Measurements from ENCODE around the gene DDX50. TPM values are rescaled to one million over a fixed set of nuclear protein-coding genes. Genes with fewer than 3 reads are reported as not detected.

The DDX50 gene
- total RNA-seq, 1 experiment from 2014 or later, result 37.1 TPM

DNA sequence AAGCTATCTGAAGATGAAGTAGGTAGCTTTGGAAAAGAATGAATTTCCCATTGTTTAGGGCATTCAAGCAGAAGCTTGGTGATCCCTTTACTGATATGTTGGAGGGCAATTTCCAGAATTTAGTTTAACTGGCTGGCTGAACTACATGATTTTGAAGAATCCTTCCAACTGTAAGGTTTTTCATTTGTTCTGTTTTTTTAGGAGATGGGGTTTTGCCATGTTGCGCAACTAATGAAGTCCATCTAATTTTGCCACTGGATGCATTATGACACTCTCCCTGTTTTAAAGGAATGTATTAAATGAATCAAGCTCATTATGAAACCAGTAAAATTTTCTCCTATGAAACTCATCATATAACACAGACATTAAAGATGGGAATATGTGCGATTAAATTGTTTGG lies 6.1 kb upstream of the DDX50 start (continued):
- TF ChIP-seq, protein P1, sequence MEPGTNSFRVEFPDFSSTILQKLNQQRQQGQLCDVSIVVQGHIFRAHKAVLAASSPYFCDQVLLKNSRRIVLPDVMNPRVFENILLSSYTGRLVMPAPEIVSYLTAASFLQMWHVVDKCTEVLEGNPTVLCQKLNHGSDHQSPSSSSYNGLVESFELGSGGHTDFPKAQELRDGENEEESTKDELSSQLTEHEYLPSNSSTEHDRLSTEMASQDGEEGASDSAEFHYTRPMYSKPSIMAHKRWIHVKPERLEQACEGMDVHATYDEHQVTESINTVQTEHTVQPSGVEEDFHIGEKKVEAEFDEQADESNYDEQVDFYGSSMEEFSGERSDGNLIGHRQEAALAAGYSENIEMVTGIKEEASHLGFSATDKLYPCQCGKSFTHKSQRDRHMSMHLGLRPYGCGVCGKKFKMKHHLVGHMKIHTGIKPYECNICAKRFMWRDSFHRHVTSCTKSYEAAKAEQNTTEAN (CRISPR knock-in tag; IDR thresholded peaks at IDR 0.05), result no peak
- TF ChIP-seq PRRX2 (CRISPR knock-in tag; IDR thresholded peaks at IDR 0.05) (no peak), ZNF423 (CRISPR knock-in tag; IDR thresholded peaks at IDR 0.05) (no peak), CREM (CRISPR knock-in tag; IDR thresholded peaks at IDR 0.05) (no peak)

DNA sequence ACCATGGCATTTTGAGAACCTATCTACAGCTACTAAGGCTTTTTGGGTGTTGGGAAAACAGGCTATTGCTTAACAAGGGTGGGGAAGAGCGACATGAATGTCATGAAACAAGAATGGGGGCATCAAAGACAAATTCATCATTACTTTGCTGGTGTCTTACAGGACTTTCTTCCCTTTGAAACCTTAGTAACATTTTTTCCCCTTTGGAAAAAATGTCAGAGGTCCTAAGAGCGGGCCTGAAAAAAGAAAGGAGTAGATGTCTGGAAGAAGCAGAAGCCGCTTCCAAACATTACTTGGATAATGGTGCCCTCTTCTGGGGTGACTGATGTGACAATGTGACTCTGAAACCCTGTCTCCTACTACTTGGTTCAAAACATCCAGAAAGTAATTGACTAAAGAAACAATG lies 3.8 kb upstream of the DDX50 start:
- Mint-ChIP-seq H3K4me3 (no peak overlapping the region), H3K36me3 (no peaks in the 10 kb centered on the region), H3K4me1 (peaks cover 15% of the 10 kb centered on the region), H3K27ac (no peak overlapping the region), H3K27me3 (ENCODE audit: low read depth) (peaks cover 6% of the 10 kb centered on the region), H3K9me3 (no peaks in the 10 kb centered on the region)
- ChIA-PET CTCF (interaction anchor here (0.8 to 1.6 kb wide), 8 partner anchors 19 to 565 kb away, joined by 3 to 6 read pairs (median 4); partner anchors contain the start of gene HNRNPH3), POLR2A (no interaction called here)
- TF ChIP-seq, protein P1 (CRISPR knock-in tag; IDR thresholded peaks at IDR 0.05), result no peak
- TF ChIP-seq, protein P2, sequence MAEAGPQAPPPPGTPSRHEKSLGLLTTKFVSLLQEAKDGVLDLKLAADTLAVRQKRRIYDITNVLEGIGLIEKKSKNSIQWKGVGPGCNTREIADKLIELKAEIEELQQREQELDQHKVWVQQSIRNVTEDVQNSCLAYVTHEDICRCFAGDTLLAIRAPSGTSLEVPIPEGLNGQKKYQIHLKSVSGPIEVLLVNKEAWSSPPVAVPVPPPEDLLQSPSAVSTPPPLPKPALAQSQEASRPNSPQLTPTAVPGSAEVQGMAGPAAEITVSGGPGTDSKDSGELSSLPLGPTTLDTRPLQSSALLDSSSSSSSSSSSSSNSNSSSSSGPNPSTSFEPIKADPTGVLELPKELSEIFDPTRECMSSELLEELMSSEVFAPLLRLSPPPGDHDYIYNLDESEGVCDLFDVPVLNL (CRISPR knock-in tag; IDR thresholded peaks at IDR 0.05; ENCODE audit: borderline replicate concordance, low read depth), result no peak
- TF ChIP-seq, protein P3, sequence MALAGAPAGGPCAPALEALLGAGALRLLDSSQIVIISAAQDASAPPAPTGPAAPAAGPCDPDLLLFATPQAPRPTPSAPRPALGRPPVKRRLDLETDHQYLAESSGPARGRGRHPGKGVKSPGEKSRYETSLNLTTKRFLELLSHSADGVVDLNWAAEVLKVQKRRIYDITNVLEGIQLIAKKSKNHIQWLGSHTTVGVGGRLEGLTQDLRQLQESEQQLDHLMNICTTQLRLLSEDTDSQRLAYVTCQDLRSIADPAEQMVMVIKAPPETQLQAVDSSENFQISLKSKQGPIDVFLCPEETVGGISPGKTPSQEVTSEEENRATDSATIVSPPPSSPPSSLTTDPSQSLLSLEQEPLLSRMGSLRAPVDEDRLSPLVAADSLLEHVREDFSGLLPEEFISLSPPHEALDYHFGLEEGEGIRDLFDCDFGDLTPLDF (CRISPR knock-in tag; IDR thresholded peaks at IDR 0.05), result no peak
- TF ChIP-seq, protein P4, sequence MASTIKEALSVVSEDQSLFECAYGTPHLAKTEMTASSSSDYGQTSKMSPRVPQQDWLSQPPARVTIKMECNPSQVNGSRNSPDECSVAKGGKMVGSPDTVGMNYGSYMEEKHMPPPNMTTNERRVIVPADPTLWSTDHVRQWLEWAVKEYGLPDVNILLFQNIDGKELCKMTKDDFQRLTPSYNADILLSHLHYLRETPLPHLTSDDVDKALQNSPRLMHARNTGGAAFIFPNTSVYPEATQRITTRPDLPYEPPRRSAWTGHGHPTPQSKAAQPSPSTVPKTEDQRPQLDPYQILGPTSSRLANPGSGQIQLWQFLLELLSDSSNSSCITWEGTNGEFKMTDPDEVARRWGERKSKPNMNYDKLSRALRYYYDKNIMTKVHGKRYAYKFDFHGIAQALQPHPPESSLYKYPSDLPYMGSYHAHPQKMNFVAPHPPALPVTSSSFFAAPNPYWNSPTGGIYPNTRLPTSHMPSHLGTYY (CRISPR knock-in tag; IDR thresholded peaks at IDR 0.05), result no peak
- TF ChIP-seq TCF7 (CRISPR knock-in tag; IDR thresholded peaks at IDR 0.05; ENCODE audit: low read depth) (no peak), ETV6 (CRISPR knock-in tag; IDR thresholded peaks at IDR 0.05) (no peak), GTF2I (CRISPR knock-in tag; conservative IDR thresholded peaks at IDR 0.05) (no peak)
- TF ChIP-seq, protein P5, sequence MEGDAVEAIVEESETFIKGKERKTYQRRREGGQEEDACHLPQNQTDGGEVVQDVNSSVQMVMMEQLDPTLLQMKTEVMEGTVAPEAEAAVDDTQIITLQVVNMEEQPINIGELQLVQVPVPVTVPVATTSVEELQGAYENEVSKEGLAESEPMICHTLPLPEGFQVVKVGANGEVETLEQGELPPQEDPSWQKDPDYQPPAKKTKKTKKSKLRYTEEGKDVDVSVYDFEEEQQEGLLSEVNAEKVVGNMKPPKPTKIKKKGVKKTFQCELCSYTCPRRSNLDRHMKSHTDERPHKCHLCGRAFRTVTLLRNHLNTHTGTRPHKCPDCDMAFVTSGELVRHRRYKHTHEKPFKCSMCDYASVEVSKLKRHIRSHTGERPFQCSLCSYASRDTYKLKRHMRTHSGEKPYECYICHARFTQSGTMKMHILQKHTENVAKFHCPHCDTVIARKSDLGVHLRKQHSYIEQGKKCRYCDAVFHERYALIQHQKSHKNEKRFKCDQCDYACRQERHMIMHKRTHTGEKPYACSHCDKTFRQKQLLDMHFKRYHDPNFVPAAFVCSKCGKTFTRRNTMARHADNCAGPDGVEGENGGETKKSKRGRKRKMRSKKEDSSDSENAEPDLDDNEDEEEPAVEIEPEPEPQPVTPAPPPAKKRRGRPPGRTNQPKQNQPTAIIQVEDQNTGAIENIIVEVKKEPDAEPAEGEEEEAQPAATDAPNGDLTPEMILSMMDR (IDR thresholded peaks at IDR 0.05), result no peak
- TF ChIP-seq, protein P6, sequence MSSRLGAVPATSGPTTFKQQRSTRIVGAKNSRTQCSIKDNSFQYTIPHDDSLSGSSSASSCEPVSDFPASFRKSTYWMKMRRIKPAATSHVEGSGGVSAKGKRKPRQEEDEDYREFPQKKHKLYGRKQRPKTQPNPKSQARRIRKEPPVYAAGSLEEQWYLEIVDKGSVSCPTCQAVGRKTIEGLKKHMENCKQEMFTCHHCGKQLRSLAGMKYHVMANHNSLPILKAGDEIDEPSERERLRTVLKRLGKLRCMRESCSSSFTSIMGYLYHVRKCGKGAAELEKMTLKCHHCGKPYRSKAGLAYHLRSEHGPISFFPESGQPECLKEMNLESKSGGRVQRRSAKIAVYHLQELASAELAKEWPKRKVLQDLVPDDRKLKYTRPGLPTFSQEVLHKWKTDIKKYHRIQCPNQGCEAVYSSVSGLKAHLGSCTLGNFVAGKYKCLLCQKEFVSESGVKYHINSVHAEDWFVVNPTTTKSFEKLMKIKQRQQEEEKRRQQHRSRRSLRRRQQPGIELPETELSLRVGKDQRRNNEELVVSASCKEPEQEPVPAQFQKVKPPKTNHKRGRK (CRISPR knock-in tag; IDR thresholded peaks at IDR 0.05; ENCODE audit: borderline replicate concordance), result no peak
- ATAC-seq (peak; percentile 10; the same call in 1 of the 2 replicates), DNase-seq (ENCODE audit: low spot score) (peak; percentile 46)

DNA sequence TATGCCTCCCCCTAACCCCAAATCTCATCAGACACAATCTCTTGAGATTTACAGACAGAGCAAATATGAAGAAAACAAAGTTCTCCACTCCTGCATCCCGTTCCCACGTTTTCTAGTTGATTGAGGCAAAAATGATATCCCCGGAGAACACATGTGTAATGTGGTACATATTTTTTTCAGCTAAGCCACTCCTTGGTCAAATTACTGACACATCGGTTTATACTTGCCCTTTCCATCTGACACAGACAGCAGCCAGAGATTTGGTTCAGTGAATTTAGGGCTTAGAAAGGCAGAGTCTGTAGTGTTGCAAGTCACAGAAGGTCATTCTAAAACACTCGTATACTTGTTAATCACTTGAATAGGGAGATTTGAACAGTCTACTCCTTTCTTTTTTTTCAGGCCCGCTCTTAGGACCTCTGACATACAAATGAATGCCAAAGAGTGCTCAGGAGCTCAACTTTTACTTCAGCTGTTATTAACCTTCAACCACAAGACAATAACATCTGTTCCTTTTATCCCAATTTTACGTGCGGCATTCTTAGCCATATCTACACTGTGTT lies 1.8 kb upstream of the DDX50 start:
- H3K4me1 Mint-ChIP-seq, result peaks cover 20% of the 10 kb centered on the region
- ChIA-PET POLR2A (interaction anchor here (1.3 kb wide), 1 partner anchor 178 kb away, joined by 3 read pairs; the partner anchor contains the start of gene CCAR1), CTCF (no interaction called here)
- ATAC-seq, result no peak
- H3K9me3 Mint-ChIP-seq, result no peaks in the 10 kb centered on the region
- H3K27me3 Mint-ChIP-seq (ENCODE audit: low read depth), result peaks cover 6% of the 10 kb centered on the region
- no peak overlapping the region for H3K4me3 Mint-ChIP-seq
- no peak overlapping the region for H3K27ac Mint-ChIP-seq
- no peak for DNase-seq (ENCODE audit: low spot score)
- H3K36me3 Mint-ChIP-seq, result no peaks in the 10 kb centered on the region; the same call in 1 of the 2 replicates
- TF ChIP-seq ZNF396 (CRISPR knock-in tag; IDR thresholded peaks at IDR 0.05; ENCODE audit: borderline replicate concordance) (no peak), JUN (CRISPR knock-in tag; IDR thresholded peaks at IDR 0.05) (no peak), NR2C2 (CRISPR knock-in tag; IDR thresholded peaks at IDR 0.05) (no peak), NFYB (CRISPR knock-in tag; conservative IDR thresholded peaks at IDR 0.05; ENCODE audit: low read depth) (no peak), MXD4 (CRISPR knock-in tag; IDR thresholded peaks at IDR 0.05; ENCODE audit: borderline replicate concordance) (no peak), JAZF1 (CRISPR knock-in tag; IDR thresholded peaks at IDR 0.05) (no peak), RORB (CRISPR knock-in tag; IDR thresholded peaks at IDR 0.05) (no peak), TP53 (CRISPR knock-in tag; IDR thresholded peaks at IDR 0.05) (no peak)
- TF ChIP-seq, protein P1 (CRISPR knock-in tag; IDR thresholded peaks at IDR 0.05), result no peak

All from WTC11 (cell line).